HL-60 (cell line): ENCODE data around the gene DYNLL1.

Experiments used
- GABPA ChIP-seq: IDR thresholded peaks from 2 replicates; pipeline ENCODE4 v1.6.1; 2012; ENCODE audit warnings: low read depth
- POLR2AphosphoS5 ChIP-seq: IDR thresholded peaks from 2 replicates; pipeline ENCODE4 v1.6.1; 2012; ENCODE audit warnings: low read depth
- TF ChIP-seq, protein P1 (sequence below): IDR thresholded peaks from one replicate; pipeline ENCODE4 v1.5.1; 2011; ENCODE audit warnings: low read length, control low read depth, inconsistent platforms; ENCODE audit not compliant: insufficient read depth
- TF ChIP-seq, protein P2 (sequence below): IDR thresholded peaks from 2 replicates; pipeline ENCODE4 v1.6.1; 2012; ENCODE audit warnings: low read depth; ENCODE audit not compliant: insufficient replicate concordance

DNA sequence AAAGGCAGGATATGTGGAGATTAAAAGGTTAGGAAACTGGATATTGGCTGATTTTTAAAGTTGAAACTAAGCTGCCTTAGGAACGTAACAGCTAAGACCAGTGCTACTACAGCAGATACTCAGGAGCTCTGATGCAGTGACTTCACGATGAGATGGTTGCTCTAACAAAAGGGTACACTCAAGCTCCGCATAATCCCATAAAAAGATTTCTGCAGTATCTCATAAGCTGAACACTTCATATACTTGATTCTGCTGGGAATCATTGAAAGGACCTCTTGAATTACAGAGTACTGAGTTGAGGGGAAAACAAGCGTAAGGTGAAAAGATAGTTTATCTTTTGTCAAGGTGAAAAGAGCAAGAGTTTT, 41.9 kb downstream of the DYNLL1 start:
- TF ChIP-seq, protein P1, sequence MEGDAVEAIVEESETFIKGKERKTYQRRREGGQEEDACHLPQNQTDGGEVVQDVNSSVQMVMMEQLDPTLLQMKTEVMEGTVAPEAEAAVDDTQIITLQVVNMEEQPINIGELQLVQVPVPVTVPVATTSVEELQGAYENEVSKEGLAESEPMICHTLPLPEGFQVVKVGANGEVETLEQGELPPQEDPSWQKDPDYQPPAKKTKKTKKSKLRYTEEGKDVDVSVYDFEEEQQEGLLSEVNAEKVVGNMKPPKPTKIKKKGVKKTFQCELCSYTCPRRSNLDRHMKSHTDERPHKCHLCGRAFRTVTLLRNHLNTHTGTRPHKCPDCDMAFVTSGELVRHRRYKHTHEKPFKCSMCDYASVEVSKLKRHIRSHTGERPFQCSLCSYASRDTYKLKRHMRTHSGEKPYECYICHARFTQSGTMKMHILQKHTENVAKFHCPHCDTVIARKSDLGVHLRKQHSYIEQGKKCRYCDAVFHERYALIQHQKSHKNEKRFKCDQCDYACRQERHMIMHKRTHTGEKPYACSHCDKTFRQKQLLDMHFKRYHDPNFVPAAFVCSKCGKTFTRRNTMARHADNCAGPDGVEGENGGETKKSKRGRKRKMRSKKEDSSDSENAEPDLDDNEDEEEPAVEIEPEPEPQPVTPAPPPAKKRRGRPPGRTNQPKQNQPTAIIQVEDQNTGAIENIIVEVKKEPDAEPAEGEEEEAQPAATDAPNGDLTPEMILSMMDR = no peak
- no peak for TF ChIP-seq POLR2AphosphoS5
- TF ChIP-seq GABPA = no peak
- TF ChIP-seq, protein P2, sequence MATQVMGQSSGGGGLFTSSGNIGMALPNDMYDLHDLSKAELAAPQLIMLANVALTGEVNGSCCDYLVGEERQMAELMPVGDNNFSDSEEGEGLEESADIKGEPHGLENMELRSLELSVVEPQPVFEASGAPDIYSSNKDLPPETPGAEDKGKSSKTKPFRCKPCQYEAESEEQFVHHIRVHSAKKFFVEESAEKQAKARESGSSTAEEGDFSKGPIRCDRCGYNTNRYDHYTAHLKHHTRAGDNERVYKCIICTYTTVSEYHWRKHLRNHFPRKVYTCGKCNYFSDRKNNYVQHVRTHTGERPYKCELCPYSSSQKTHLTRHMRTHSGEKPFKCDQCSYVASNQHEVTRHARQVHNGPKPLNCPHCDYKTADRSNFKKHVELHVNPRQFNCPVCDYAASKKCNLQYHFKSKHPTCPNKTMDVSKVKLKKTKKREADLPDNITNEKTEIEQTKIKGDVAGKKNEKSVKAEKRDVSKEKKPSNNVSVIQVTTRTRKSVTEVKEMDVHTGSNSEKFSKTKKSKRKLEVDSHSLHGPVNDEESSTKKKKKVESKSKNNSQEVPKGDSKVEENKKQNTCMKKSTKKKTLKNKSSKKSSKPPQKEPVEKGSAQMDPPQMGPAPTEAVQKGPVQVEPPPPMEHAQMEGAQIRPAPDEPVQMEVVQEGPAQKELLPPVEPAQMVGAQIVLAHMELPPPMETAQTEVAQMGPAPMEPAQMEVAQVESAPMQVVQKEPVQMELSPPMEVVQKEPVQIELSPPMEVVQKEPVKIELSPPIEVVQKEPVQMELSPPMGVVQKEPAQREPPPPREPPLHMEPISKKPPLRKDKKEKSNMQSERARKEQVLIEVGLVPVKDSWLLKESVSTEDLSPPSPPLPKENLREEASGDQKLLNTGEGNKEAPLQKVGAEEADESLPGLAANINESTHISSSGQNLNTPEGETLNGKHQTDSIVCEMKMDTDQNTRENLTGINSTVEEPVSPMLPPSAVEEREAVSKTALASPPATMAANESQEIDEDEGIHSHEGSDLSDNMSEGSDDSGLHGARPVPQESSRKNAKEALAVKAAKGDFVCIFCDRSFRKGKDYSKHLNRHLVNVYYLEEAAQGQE = no peak
